ENCODE results near the gene NR3C2. TPM values are rescaled to one million over a fixed set of nuclear protein-coding genes. Genes with fewer than 3 reads are reported as not detected.

Gene NR3C2
- total RNA-seq, 2 experiments from 2014 or later: 2.0 to 5.2 TPM

DNA sequence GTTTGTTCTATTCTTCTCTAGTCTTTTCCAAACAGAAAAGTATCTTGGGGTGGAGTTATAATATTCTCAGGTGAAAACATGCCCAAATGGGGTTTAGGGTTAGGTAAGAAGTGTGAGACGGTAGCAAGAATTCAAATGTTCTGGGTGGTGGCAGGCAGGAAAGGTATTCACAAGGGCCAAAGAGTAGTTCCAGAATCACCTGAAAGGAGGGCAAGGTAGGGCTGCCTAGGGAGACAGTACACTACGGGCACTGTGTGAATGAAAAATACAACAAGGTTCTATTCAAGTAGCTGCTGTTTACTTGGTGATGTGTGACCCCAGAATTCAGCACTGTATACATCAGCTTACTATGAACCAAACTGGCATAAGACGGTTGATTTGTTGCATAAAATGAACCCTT lies 51.9 kb downstream of the NR3C2 start:
- Histone ChIP-seq H3K9me2 (ENCODE audit: insufficient read depth, low read length) (no peaks in the 10 kb centered on the region), H3K9me3 (ENCODE audit: low read length) (no peaks in the 10 kb centered on the region), H2AFZ (ENCODE audit: low read length) (no peak overlapping the region), H3K4me1 (ENCODE audit: insufficient read depth, low read length, poor library complexity, severe bottlenecking) (no peaks in the 10 kb centered on the region), H3K36me3 (ENCODE audit: insufficient read depth, low read length) (no peaks in the 10 kb centered on the region), H3K4me3 (ENCODE audit: low read depth, low read length, poor library complexity, severe bottlenecking) (no peak overlapping the region), H3K27ac (ENCODE audit: low read depth, low read length, poor library complexity, severe bottlenecking) (no peak overlapping the region), H4K20me1 (ENCODE audit: insufficient read depth, low read length) (no peaks in the 10 kb centered on the region), H3K4me2 (ENCODE audit: low read length) (no peak overlapping the region), H3K79me2 (ENCODE audit: insufficient read depth, low read depth, low read length) (no peaks in the 10 kb centered on the region)
- BruUV-seq (replicated peaks): no TSS peak
- intact Hi-C loops (cut with micrococcal nuclease; ENCODE audit: unreplicated experiment): no loop called here
- TF ChIP-seq CTCF (conservative IDR thresholded peaks at IDR 0.05; ENCODE audit: low read length): no peak
- no peak for TF ChIP-seq EZH2phosphoT487 (IDR thresholded peaks at IDR 0.05; ENCODE audit: borderline replicate concordance, low read depth, low read length)
- no peak for DNase-seq (ENCODE audit: low spot score)
- ChIA-PET POLR2A (no interaction called here), CTCF (ENCODE audit: unreplicated experiment) (no interaction called here)

DNA sequence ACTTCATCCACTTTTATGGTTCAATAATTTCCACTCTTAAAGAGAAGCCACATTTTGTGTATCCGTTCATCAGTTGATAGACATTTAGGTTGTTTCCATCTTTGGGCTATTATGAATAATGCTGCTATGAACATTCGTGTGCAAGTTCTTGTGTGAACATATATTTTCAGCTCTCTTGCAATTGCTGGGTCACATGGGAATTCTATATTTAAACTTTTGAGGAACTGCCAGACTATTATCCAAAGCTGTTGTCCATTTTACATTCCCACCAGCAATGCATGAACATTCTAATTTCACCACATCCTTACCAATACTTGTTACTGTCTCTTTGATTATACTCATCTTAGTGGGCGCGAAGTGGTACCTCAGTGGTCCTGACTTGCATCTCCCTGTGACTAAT lies 61.9 kb downstream of the NR3C2 start:
- intact Hi-C loops (cut with micrococcal nuclease; ENCODE audit: unreplicated experiment): no loop called here

DNA sequence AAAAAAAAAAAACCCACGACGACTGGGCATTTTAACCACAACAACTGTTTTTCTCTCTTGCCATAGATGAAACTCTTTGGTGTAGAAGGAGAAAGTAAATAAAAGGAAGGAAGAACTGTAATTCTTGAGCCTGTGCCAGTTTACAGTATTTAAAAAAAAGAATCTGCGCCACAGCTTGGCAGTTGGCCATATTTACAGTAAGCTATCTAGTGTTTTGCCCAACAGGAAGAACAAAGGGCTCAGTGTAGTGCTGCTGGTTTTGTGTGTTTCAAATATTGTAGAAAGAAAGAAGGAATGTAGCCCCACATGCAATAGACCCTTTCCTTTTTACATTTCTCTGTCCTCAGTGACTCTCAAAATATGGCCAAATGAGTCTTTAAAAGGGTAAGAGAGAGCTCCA lies 66.1 kb downstream of the NR3C2 start:
- Histone ChIP-seq H3K4me2 (ENCODE audit: low read length) (no peak overlapping the region), H3K27ac (ENCODE audit: low read depth, low read length, poor library complexity, severe bottlenecking) (no peak overlapping the region), H3K4me3 (ENCODE audit: low read depth, low read length, poor library complexity, severe bottlenecking) (no peak overlapping the region), H4K20me1 (ENCODE audit: insufficient read depth, low read length) (no peaks in the 10 kb centered on the region), H3K79me2 (ENCODE audit: insufficient read depth, low read depth, low read length) (no peaks in the 10 kb centered on the region), H3K36me3 (ENCODE audit: insufficient read depth, low read length) (no peaks in the 10 kb centered on the region), H2AFZ (ENCODE audit: low read length) (no peak overlapping the region), H3K9me2 (ENCODE audit: insufficient read depth, low read length) (no peaks in the 10 kb centered on the region), H3K4me1 (ENCODE audit: insufficient read depth, low read length, poor library complexity, severe bottlenecking) (no peaks in the 10 kb centered on the region), H3K9me3 (ENCODE audit: low read length) (no peaks in the 10 kb centered on the region)
- ChIA-PET CTCF (ENCODE audit: unreplicated experiment) (no interaction called here), POLR2A (interaction anchor here (0.7 kb wide), 4 partner anchors 10 to 1761 kb away, joined by 3 to 4 read pairs (median 4); no protein-coding TSS in a partner anchor)
- DNase-seq (ENCODE audit: low spot score): no peak
- BruUV-seq (replicated peaks): no TSS peak
- TF ChIP-seq EZH2phosphoT487 (IDR thresholded peaks at IDR 0.05; ENCODE audit: borderline replicate concordance, low read depth, low read length): no peak
- TF ChIP-seq CTCF (conservative IDR thresholded peaks at IDR 0.05; ENCODE audit: low read length): no peak
- intact Hi-C loops (cut with micrococcal nuclease; ENCODE audit: unreplicated experiment): no loop called here

More for the DNA sequence above, 61.9 kb downstream of the NR3C2 start:
- no TSS peak for BruUV-seq (replicated peaks)
- Histone ChIP-seq H3K9me2 (ENCODE audit: insufficient read depth, low read length) (no peaks in the 10 kb centered on the region), H3K4me2 (ENCODE audit: low read length) (no peak overlapping the region), H3K4me1 (ENCODE audit: insufficient read depth, low read length, poor library complexity, severe bottlenecking) (no peaks in the 10 kb centered on the region), H2AFZ (ENCODE audit: low read length) (no peak overlapping the region), H3K4me3 (ENCODE audit: low read depth, low read length, poor library complexity, severe bottlenecking) (no peak overlapping the region), H3K9me3 (ENCODE audit: low read length) (no peaks in the 10 kb centered on the region), H4K20me1 (ENCODE audit: insufficient read depth, low read length) (no peaks in the 10 kb centered on the region), H3K79me2 (ENCODE audit: insufficient read depth, low read depth, low read length) (no peaks in the 10 kb centered on the region), H3K36me3 (ENCODE audit: insufficient read depth, low read length) (no peaks in the 10 kb centered on the region), H3K27ac (ENCODE audit: low read depth, low read length, poor library complexity, severe bottlenecking) (no peak overlapping the region)
- ChIA-PET POLR2A (no interaction called here), CTCF (ENCODE audit: unreplicated experiment) (no interaction called here)
- DNase-seq (ENCODE audit: low spot score): no peak
- TF ChIP-seq EZH2phosphoT487 (IDR thresholded peaks at IDR 0.05; ENCODE audit: borderline replicate concordance, low read depth, low read length) (no peak), CTCF (conservative IDR thresholded peaks at IDR 0.05; ENCODE audit: low read length) (no peak)

Measured in OCI-LY7 (cell line).